Activated T-helper 1 cell treated with anti-CD3 and anti-CD28 coated beads, Interleukin-2, amount 50 U/mL, for 16 hours (primary cell): ENCODE measurements around the gene CROCC.
"Not testable (repeated sequence)": the region's sequence is repeated elsewhere in the genome, so short reads cannot be mapped to it uniquely, and the experiment has no call there.

Experiments
- DNase-seq, 2 donors: peaks; one replicate each; pipeline ENCODE4 v3.0.0-alpha.2; 2020; ENCODE audit warnings: low read depth in 1 of 2, low spot score in 1 of 2

Gene CROCC

GRCh38 chr1:16896316-16897055, 25.2 kb upstream of the CROCC start:
- DNase-seq, result peak in 1 of 2 donors; percentile 65

DNA sequence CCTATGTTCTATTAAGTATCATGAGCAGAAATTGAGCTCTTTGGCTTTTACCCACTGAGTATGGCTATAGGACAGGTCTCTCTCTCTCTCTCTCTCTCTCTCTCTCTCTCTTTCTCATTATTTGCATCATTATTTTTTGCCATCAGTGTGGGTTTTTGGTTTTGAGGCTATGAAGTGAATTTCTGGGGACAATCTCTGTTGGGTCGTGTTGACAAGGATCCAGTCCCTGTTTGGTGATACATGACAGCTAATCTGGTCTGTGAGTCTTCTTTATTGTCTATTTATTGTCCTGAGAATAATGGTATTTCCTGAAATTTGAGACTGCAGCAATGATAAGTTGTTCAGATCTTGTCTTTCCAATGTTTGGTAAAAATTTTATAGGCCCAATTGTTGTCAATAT, 24.1 kb upstream of the CROCC start:
- DNase-seq, result not testable (repeated sequence)

- not testable (repeated sequence) for DNase-seq
These were observed 23.4 kb upstream of the CROCC start for GRCh38 chr1:16898298-16898697.

GRCh38 chr1:16899020-16899419, 22.7 kb upstream of the CROCC start:
- DNase-seq, result not testable (repeated sequence)

DNA sequence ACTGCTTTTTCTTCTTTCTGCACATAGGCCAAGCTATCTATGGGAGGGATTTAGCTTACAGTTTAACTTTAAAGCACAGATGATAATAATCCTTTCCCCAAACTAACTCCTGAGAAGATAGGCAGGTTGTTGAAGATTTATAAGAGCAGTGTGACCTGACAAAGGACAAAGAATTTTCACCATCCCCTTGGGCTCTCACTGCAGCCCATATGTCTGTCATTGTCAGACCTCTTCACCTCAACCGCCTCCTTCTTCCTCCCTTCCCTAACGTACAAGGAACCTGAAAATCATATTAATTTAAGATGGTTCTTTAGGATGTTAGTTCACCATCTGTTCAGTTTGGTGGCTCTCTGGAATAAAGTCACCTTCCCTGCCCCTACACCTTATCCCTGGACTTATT, 21.0 kb upstream of the CROCC start:
- no peak for DNase-seq

DNA sequence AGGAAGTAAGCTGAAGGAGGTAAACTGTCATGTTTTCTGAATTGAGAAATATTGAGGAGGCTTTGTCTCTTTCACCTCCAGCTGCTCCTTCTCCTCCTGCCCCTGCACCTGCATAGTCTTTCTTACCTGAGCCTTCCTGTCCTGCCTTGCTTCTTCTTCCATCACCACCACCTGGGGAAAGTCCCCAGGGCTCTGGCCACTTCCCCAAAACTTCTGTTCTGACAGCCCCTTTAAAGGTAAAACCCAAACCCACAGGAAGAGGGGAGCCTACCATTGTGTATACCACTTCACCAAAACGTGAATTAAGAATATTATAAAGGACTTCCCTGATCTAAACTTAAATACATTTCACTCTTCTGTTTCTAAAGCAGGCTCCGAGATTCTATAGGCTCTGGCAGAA, 20.4 kb upstream of the CROCC start:
- DNase-seq, result not testable (repeated sequence)

- DNase-seq, result no peak
These were observed 18.7 kb upstream of the CROCC start for GRCh38 chr1:16903054-16903453.

GRCh38 chr1:16903458-16903796, 18.3 kb upstream of the CROCC start:
- DNase-seq, result no peak

GRCh38 chr1:16904560-16905109, 17.1 kb upstream of the CROCC start:
- peak; percentile 97 to 100 for DNase-seq

DNA sequence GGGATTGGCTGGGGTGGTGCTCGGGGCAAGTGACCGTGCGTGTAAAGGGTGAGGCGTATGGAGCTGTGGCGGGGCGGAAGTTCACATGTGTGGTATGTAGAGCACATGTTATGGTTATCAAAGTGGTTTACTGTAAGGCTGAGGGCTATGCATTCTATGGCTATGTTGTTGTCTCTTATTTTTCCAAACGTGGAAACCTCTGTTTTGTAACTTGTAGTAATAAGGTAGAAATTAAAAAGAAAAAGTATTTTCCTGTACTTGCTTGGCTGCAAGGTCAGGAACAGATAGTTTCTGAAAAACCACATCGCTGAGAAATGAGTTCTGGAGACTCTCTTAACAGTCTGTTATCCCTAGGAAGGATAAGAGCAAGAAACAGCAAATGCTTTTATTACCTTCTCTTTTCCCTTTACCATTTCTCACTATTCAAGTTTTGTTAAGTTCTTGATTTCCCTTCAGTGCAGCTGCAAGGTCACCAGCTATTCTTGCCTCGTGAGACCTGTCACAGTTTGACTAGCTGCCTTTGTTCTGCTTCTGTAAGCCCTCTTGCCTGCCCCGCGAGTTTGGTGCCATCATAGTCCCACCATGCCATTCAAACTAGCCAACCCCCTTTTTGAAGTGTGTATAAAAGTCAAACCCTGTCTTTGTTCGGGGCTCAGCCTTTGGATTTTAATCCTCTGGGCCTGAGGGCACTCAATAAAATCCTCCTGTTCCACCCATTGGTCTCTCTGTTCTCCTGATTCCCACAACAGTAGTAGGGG, 16.4 kb upstream of the CROCC start:
- no peak for DNase-seq

DNA sequence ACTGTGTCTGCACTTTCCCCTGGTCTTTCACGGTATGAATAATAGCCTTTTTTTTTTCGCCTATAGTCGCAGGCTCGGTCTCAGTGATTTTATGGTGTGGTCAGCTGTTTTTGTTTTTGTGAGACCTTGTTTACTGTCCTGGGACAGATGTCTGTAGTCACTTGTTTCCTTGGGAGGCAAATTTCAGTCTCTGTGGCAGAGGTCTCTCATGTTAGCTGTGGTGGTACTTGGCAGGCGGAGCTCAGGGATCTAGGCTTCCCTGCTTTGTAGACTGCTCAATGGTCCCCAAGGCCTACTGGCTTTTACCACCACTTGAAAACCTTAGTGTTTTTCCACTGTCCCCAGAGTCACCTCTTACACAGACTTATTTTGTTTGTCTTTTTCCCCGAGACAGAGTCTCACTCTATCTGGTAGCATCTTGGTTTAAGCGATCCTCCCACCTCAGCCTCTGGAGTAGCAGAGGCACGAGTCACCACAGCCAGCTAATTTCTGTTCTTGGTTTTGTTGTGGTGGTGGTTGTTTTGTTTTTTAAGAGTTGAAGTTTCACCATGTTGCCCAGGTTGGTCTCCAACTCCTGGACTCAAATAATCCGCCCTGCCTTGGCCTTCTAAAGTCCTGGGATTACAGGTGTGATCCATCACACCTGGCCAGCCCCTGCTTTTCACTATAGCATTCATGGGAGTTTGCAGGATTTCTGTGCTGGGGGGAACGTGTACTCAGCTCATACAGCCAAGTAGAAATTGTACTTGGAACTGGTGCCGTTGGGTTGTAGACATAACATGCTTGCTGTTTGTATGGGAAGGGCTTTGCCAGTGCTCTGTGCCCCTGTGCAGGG, 15.6 kb upstream of the CROCC start:
- DNase-seq, result no peak

DNA sequence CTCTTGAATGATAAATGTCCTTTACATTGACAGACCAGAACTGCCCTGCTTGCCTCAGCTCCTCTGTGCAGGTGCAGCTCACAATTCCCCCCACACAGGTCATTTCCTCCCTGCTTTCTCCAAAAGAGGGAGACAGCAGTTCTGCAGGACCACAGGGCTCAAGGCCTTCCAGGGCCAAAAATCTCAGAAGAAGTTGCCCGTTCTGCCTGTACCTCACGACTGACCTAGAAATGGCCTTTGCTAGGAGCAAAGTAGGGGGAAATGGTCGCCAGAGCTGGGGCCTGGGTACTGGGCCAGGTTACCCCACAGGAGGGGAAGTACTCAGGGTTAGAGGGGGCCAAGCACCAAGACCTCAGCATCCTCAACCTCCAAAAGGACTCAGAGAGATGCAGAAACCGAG, 14.9 kb upstream of the CROCC start:
- DNase-seq, result no peak

DNA sequence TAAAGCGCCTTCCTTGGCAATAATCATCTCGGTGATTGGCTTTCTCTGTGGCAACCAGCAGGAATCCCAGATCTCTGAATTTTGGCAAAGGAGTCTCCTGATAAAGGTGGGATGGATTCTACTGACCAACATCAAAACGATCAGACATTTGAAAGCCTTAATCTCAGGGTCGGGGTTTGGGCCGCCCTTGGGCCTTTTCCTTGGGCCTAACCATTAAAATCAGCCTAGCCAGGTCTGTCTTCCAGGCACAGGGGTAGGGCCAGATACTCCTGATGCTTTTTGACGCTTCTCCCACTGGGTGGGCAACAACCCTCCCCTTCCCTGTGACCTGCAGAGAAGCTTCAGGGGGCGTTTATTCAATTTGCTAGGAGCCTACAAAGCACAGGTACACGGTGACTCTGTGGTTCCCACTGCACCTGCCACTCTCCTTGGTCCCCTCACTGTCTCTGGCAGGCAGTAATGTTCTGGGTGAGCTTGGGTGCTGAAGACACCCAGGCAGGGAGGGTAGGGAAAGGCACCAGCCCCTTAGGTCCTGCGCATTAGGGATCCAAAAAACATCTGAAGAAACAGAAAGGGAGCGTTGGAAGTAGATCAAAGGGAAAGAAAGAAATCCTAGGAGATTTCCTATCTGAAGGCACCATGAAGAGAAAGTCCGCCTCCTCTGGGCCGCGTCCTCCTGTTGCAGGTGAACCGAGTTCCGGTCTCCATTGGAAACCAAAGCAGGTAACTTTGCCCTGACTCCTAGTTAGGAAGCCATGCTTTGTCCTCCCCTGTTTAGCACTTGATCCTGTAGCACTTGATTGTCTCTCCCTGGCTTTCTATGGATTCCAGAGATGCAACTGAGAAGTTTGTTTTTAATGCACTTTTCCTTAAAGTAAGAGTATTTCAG, 13.6 kb upstream of the CROCC start:
- no peak for DNase-seq

DNA sequence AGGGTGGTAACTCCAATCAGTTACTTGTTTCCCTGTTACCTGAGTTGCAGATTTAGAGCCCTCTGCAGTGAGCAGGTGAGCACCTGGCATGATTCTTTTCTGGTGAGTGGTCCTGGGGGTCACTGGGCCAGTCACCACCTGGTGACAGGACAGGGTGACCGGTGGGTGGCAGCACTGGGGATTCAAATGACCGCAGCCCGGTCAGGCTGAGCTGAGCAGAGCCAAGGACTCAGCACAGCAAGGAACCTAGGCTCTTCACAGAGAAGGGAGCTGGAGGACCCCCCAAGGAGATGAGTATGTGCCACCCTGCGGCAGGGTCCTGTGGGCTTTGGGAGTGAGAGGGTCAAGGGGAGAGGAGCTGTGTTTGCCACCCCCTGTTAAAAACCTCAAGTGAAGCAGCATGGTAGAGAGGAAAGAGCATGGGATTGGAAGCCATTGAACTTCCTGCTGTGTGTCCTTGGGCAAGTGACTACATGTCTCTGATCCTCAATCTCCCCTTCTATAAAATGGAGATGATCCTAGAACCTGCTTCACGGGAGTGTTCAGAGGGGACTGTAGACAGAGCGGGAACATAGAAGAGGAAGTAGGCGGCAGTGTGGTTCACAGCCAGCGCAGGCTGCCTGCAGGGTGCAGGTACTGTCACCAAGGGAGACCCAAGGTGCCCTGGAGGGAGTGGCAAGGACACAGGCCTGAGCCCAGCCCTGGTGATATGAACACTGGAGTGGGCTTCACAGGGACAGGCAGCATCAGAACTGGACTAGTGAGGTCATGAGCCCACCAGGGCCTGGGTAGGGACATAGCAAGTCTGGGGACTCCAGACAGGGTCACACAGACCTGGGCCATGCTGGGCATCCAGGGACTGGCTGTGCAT, 9.6 kb upstream of the CROCC start:
- peak in 1 of 2 donors; percentile 3 for DNase-seq

DNA sequence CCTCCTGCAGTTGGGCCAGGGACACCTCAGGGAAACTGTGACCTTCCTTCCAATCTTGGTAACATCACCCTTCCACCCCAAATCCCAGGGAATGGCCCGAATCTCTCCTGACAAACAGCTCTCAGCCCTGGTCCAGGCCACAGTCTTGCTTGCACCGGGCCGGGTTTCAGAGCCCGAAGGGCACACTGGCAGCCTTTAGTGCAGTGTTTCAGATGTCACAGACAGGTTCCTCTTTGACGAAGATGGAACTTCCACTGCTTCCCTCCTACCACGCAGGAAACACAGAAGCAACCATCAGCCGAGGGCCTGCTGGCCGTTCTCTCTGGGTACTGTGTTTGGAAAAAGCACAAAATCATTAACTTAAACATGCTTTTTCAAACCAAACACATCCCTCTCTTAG, 9.0 kb upstream of the CROCC start:
- DNase-seq, result peak in 1 of 2 donors; percentile 3

- no peak for DNase-seq
These were observed 8.4 kb upstream of the CROCC start for GRCh38 chr1:16913181-16913832.

GRCh38 chr1:16913833-16914662, 7.7 kb upstream of the CROCC start:
- peak; percentile 94 to 96 for DNase-seq
